A673 (cell line): ENCODE measurements around the gene IL37. TPM values are rescaled to one million over a fixed set of nuclear protein-coding genes. Genes with fewer than 3 reads are reported as not detected.

ENCODE experiments used
- BruUV-seq: library from RNA; stranded (reverse); fragments of 400-500 nt; replicated peaks from 2 replicates; lab custom pipeline; 2021; lab: Mats Ljungman, UMichigan
- CTCF ChIA-PET: fragments of 300-600 bp; sonication (Branson Sonifier 250); formaldehyde crosslinking; loops from one replicate; lab custom pipeline; 2022; ENCODE audit warnings: antibody characterized with exemption; lab: Charles Lee
- POLR2A ChIA-PET: fragments of 300-600 bp; sonication (Branson Sonifier 250); formaldehyde crosslinking; loops from one replicate; lab custom pipeline; 2022; ENCODE audit warnings: antibody characterized with exemption; ENCODE audit not compliant: low non-redundant PET; lab: Charles Lee
- DNase-seq: peaks from one replicate; pipeline ENCODE4 v3.0.0-alpha.2; 2015; ENCODE audit warnings: low spot score
- H3K27ac ChIP-seq: fragments of 200-600 bp; sonication (generic); 2 replicates; pipeline ENCODE4 v1.5.1; 2016; ENCODE audit warnings: mixed run types, low read depth, mild to moderate bottlenecking, mixed read lengths, antibody characterized with exemption, low read length; ENCODE audit not compliant: poor library complexity, severe bottlenecking
- H3K27me3 ChIP-seq: fragments of 200-600 bp; sonication (generic); replicated peaks from 2 replicates; pipeline ENCODE4 v1.6.1; 2017; ENCODE audit warnings: mixed run types, low read depth, mild to moderate bottlenecking, mixed read lengths, antibody characterized with exemption, low read length; ENCODE audit not compliant: insufficient read depth, poor library complexity
- H3K36me3 ChIP-seq: fragments of 200-600 bp; sonication (generic); 2 replicates; pipeline ENCODE4 v1.6.1; 2016; ENCODE audit warnings: mixed run types, mild to moderate bottlenecking, mixed read lengths, antibody characterized with exemption, low read length; ENCODE audit not compliant: insufficient read depth, poor library complexity, severe bottlenecking
- H3K4me1 ChIP-seq: fragments of 200-600 bp; sonication (generic); 2 replicates; pipeline ENCODE4 v1.6.1; 2017; ENCODE audit warnings: mixed run types, mild to moderate bottlenecking, mixed read lengths, antibody characterized with exemption, low read length; ENCODE audit not compliant: insufficient read depth, poor library complexity, severe bottlenecking
- H3K4me3 ChIP-seq: fragments of 200-600 bp; sonication (generic); 2 replicates; pipeline ENCODE4 v1.5.1; 2016; ENCODE audit warnings: low read depth, mixed run types, mild to moderate bottlenecking, mixed read lengths, low read length; ENCODE audit not compliant: poor library complexity, severe bottlenecking
- H3K9me3 ChIP-seq: fragments of 200-600 bp; sonication (generic); 2 replicates; pipeline ENCODE4 v1.6.1; 2016; ENCODE audit warnings: mixed run types, low read depth, mild to moderate bottlenecking, mixed read lengths, antibody characterized with exemption, low read length; ENCODE audit not compliant: poor library complexity, severe bottlenecking
- EZH2 ChIP-seq: fragments of 200-600 bp; sonication (generic); IDR thresholded peaks from 2 replicates; pipeline ENCODE4 v1.6.1; 2017; ENCODE audit warnings: borderline replicate concordance, low read depth, mild to moderate bottlenecking, mixed read lengths, antibody characterized with exemption, low read length; ENCODE audit not compliant: poor library complexity, severe bottlenecking
- intact Hi-C: fragments of 100-400 bp; cut with micrococcal nuclease; formaldehyde crosslinking; loops from one replicate; pipeline ENCODE4 v1.10.0; 2022; ENCODE audit not compliant: unreplicated experiment
- total RNA-seq: library from RNA; stranded (reverse); gene quantifications from 2 replicates; pipeline ENCODE4 v1.2.3, GENCODE V29; 2021
- TF ChIP-seq, protein P1 (sequence below): fragments of 300-800, 200-600 bp; sonication (generic); conservative IDR thresholded peaks from 2 replicates; pipeline ENCODE4 v1.5.1; 2017; ENCODE audit warnings: low read depth, mild to moderate bottlenecking, antibody characterized with exemption, low read length, moderate library complexity, mixed read lengths

IL37 gene
- total RNA-seq, 1 experiment from 2014 or later = not detected

DNA sequence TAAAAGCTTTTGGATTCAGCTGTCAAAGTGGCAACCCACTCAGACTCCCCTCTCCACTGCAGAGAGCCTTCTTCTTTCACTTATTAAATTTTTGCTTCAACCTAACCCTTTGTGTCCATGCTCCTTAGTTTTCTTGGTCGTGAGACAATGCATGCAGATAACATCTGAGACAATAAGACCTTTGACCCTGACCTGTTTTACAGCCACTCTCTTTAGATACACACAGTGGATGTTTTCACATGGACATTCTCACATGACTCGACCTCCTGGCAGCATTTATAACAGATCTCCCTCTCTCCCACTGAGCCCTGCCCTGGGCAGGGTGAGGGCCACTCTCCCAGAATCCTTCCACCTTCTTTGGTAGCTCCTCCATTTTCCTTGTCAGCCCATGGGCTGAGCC is 36.4 kb downstream of the IL37 start:
- no peaks in the 10 kb centered on the region for H3K27me3 ChIP-seq
- DNase-seq = no peak
- H3K4me3 ChIP-seq = no peak overlapping the region
- ChIA-PET CTCF (interaction anchor here (1.2 kb wide), 1 partner anchor 12 kb away, joined by 5 read pairs; no protein-coding TSS in a partner anchor), POLR2A (no interaction called here)
- intact Hi-C loops = no loop called here
- no peaks in the 10 kb centered on the region for H3K4me1 ChIP-seq
- H3K36me3 ChIP-seq = no peaks in the 10 kb centered on the region
- no peak overlapping the region for H3K27ac ChIP-seq
- no TSS peak for BruUV-seq
- no peaks in the 10 kb centered on the region for H3K9me3 ChIP-seq
- TF ChIP-seq, protein P1, sequence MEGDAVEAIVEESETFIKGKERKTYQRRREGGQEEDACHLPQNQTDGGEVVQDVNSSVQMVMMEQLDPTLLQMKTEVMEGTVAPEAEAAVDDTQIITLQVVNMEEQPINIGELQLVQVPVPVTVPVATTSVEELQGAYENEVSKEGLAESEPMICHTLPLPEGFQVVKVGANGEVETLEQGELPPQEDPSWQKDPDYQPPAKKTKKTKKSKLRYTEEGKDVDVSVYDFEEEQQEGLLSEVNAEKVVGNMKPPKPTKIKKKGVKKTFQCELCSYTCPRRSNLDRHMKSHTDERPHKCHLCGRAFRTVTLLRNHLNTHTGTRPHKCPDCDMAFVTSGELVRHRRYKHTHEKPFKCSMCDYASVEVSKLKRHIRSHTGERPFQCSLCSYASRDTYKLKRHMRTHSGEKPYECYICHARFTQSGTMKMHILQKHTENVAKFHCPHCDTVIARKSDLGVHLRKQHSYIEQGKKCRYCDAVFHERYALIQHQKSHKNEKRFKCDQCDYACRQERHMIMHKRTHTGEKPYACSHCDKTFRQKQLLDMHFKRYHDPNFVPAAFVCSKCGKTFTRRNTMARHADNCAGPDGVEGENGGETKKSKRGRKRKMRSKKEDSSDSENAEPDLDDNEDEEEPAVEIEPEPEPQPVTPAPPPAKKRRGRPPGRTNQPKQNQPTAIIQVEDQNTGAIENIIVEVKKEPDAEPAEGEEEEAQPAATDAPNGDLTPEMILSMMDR = no peak
- TF ChIP-seq EZH2 = no peak

DNA sequence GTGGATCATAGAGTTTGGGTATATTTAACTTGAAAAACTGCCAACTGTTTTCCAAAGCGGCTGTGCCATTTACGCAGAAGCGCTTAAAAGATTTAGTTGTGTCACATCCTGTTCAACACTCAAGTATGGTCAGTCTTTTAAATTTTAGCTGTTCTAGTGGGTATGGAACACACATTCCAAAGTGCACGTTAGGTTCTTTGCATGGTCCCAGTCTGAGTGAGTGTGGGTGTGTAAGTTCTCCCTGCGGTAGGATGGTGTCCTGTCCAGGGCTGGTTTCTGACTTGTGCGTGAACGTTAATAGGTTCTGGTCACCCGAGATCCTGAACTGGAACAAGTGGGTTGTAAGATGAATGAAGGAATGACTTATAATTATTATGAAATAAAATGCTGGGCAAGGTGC is 38.5 kb downstream of the IL37 start:
- intact Hi-C loops = no loop called here
- POLR2A ChIA-PET = no interaction called here
- CTCF ChIA-PET = interaction anchor here (1.2 kb wide), 1 partner anchor 9 kb away, joined by 3 read pairs; no protein-coding TSS in a partner anchor

GRCh38 chr2:112954364-112954763 is 43.4 kb downstream of the IL37 start:
- Histone ChIP-seq H3K4me3 (no peak overlapping the region), H3K36me3 (no peaks in the 10 kb centered on the region), H3K27ac (no peak overlapping the region), H3K4me1 (no peaks in the 10 kb centered on the region), H3K27me3 (no peaks in the 10 kb centered on the region), H3K9me3 (no peaks in the 10 kb centered on the region)
- ChIA-PET POLR2A (no interaction called here), CTCF (interaction anchor here (1.6 kb wide), 1 partner anchor 13 kb away, joined by 3 read pairs; no protein-coding TSS in a partner anchor)
- no peak for TF ChIP-seq EZH2
- TF ChIP-seq, protein P1 = no peak
- DNase-seq = no peak
- intact Hi-C loops = no loop called here
- no TSS peak for BruUV-seq

More for the DNA sequence above, 38.5 kb downstream of the IL37 start:
- Histone ChIP-seq H3K27me3 (no peaks in the 10 kb centered on the region), H3K9me3 (no peaks in the 10 kb centered on the region), H3K36me3 (no peaks in the 10 kb centered on the region), H3K4me1 (no peaks in the 10 kb centered on the region), H3K27ac (no peak overlapping the region), H3K4me3 (no peak overlapping the region)
- no TSS peak for BruUV-seq
- TF ChIP-seq, protein P1 = no peak
- TF ChIP-seq EZH2 = no peak
- DNase-seq = no peak
